ENCODE results near the gene KRT32.

DNA sequence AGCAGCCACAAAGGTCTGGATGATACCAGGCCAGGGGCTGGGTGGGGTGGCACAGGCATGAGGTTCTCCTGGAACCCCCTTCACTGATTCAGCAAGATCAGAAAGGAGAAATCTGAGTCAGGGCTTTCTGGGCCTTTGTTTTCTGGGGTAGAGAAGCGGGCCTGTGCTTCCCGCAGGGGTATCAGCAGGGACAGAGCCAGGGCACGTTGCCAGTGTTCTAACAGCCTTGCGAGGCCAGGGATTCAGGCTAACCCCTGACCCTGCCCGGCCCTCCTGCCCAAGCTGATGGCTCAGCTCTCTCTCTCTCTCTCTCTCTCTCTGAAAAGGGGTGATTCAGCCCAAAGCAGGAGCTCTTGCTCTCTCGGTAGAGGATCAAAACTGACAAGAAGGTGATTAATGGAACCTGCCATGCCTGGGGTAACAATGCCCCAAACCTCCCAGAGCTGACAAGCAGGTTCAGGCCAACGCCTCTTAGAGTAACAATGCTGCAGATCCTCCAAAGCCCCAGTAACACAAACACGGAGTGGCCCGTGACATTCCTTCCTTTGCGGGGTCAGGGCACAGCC, 40.2 kb upstream of the KRT32 start:
- TF ChIP-seq, protein P1, sequence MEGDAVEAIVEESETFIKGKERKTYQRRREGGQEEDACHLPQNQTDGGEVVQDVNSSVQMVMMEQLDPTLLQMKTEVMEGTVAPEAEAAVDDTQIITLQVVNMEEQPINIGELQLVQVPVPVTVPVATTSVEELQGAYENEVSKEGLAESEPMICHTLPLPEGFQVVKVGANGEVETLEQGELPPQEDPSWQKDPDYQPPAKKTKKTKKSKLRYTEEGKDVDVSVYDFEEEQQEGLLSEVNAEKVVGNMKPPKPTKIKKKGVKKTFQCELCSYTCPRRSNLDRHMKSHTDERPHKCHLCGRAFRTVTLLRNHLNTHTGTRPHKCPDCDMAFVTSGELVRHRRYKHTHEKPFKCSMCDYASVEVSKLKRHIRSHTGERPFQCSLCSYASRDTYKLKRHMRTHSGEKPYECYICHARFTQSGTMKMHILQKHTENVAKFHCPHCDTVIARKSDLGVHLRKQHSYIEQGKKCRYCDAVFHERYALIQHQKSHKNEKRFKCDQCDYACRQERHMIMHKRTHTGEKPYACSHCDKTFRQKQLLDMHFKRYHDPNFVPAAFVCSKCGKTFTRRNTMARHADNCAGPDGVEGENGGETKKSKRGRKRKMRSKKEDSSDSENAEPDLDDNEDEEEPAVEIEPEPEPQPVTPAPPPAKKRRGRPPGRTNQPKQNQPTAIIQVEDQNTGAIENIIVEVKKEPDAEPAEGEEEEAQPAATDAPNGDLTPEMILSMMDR (conservative IDR thresholded peaks at IDR 0.05; ENCODE audit: low read depth, low read length): no peak
- TF ChIP-seq EZH2 (IDR thresholded peaks at IDR 0.05; ENCODE audit: borderline replicate concordance, low read depth, low read length, poor library complexity, severe bottlenecking): no peak
